Endothelial cell of umbilical vein (primary cell): Measurements from ENCODE around the gene HIVEP3. TPM values are rescaled to one million over a fixed set of nuclear protein-coding genes. Genes with fewer than 3 reads are reported as not detected.

Experiments
- BruUV-seq: library from RNA; stranded (reverse); fragments of 400-500 nt; replicated peaks from 2 replicates; lab custom pipeline; 2021; lab: Mats Ljungman, UMichigan
- CTCF ChIA-PET: fragments of 300-600, 350-600 bp; sonication (Branson Sonifier 250); formaldehyde crosslinking; loops from one replicate; lab custom pipeline; 2021; ENCODE audit warnings: antibody characterized with exemption, inconsistent platforms; lab: Charles Lee
- POLR2A ChIA-PET: fragments of 300-600, 350-600 bp; sonication (Branson Sonifier 250); formaldehyde crosslinking; loops from one replicate; lab custom pipeline; 2021; ENCODE audit warnings: antibody characterized with exemption, inconsistent platforms; lab: Charles Lee
- DNase-seq: peaks from one replicate; pipeline ENCODE4 v3.0.0-alpha.2; 2011; ENCODE audit warnings: low read depth, low spot score
- FAIRE-seq: peaks from 2 replicates; lab custom pipeline; 2011; peaks lifted over from hg19 to GRCh38; lab: Jason Lieb, UNC
- H2AFZ ChIP-seq: 2 replicates; pipeline ENCODE4 v1.6.0; 2012; ENCODE audit warnings: low read depth, low read length, control low read depth, inconsistent platforms
- H3K27ac ChIP-seq: 2 replicates; pipeline ENCODE4 v1.5.1; 2011; ENCODE audit warnings: low read depth, mild to moderate bottlenecking, control low read depth, low read length, moderate library complexity; ENCODE audit not compliant: insufficient read depth
- H3K27me3 ChIP-seq, 2 experiments: 2 replicates each; pipeline versions ENCODE4 v1.6.0 to v1.6.1; 2011; ENCODE audit warnings: low read length in 2 of 2, mixed read lengths in 1 of 2; ENCODE audit not compliant: control insufficient read depth in 2 of 2, insufficient read depth in 2 of 2
- H3K36me3 ChIP-seq, 2 experiments: 2 replicates in 1 of 2; 3 replicates in 1 of 2; pipeline ENCODE4 v1.5.1; 2011; ENCODE audit warnings: low read length in 2 of 2, mild to moderate bottlenecking in 1 of 2, moderate library complexity in 1 of 2; ENCODE audit not compliant: control insufficient read depth in 2 of 2, insufficient read depth in 2 of 2; ENCODE audit errors: extremely low read depth in 1 of 2
- H3K4me1 ChIP-seq: 3 replicates; pipeline ENCODE4 v1.5.1; 2011; ENCODE audit warnings: mild to moderate bottlenecking, low read length; ENCODE audit not compliant: control insufficient read depth, insufficient read depth; ENCODE audit errors: extremely low read depth
- H3K4me2 ChIP-seq: 2 replicates; pipeline ENCODE4 v1.6.1; 2011; ENCODE audit warnings: low read length, control low read depth, mixed read lengths; ENCODE audit not compliant: insufficient read depth
- H3K4me3 ChIP-seq, 3 experiments: fragments of 200-600 bp in 1 of 3; sonication (generic), shearing (Covaris generic) in 1 of 3; replicated peaks in 1 of 3; 2 replicates each; pipeline ENCODE4 v1.5.1; 2011 to 2016; ENCODE audit warnings: control low read depth in 3 of 3, low read length in 3 of 3, mild to moderate bottlenecking in 2 of 3, inconsistent platforms in 1 of 3, low read depth in 1 of 3, moderate library complexity in 1 of 3; ENCODE audit not compliant: insufficient read depth in 1 of 3
- H3K79me2 ChIP-seq: 2 replicates; pipeline ENCODE4 v1.6.0; 2012; ENCODE audit warnings: low read length, inconsistent platforms; ENCODE audit not compliant: control insufficient read depth, insufficient read depth
- H3K9ac ChIP-seq: replicated peaks from 2 replicates; pipeline ENCODE3; 2011; ENCODE audit warnings: low read length, control low read depth; ENCODE audit not compliant: insufficient read depth; ENCODE audit errors: extremely low read depth
- H3K9me1 ChIP-seq: replicated peaks from 3 replicates; pipeline ENCODE4 v1.6.0; 2011; ENCODE audit warnings: mild to moderate bottlenecking, low read length; ENCODE audit not compliant: control insufficient read depth, insufficient read depth; ENCODE audit errors: extremely low read depth
- H3K9me3 ChIP-seq: replicated peaks from 2 replicates; pipeline ENCODE4 v1.5.1; 2012; ENCODE audit warnings: low read length, inconsistent platforms; ENCODE audit not compliant: control insufficient read depth, insufficient read depth
- H4K20me1 ChIP-seq: replicated peaks from 2 replicates; pipeline ENCODE3; 2011; ENCODE audit warnings: mild to moderate bottlenecking, low read length; ENCODE audit not compliant: control insufficient read depth, insufficient read depth; ENCODE audit errors: extremely low read depth
- CTCF ChIP-seq, 2 donors: IDR thresholded peaks; 1 replicate in 1 of 2; 2 replicates in 1 of 2; pipeline ENCODE4 v1.5.1; 2011; ENCODE audit warnings: low read length in 2 of 2, mild to moderate bottlenecking in 2 of 2, moderate library complexity in 2 of 2, control low read depth in 1 of 2, inconsistent platforms in 1 of 2, low read depth in 1 of 2; ENCODE audit not compliant: insufficient read depth in 1 of 2; ENCODE audit errors: extremely low read depth in 1 of 2
- EZH2 ChIP-seq: IDR thresholded peaks from 2 replicates; pipeline ENCODE4 v1.6.1; 2012; ENCODE audit warnings: borderline replicate concordance, low read depth, mild to moderate bottlenecking, moderate library complexity, low read length, inconsistent platforms; ENCODE audit not compliant: severe bottlenecking
- FOS ChIP-seq: IDR thresholded peaks from 2 replicates; pipeline ENCODE4 v1.6.1; 2011; ENCODE audit warnings: mild to moderate bottlenecking, low read length, moderate library complexity, borderline replicate concordance; ENCODE audit not compliant: insufficient read depth
- GATA2 ChIP-seq: IDR thresholded peaks from 2 replicates; pipeline ENCODE4 v1.7.0; 2011; ENCODE audit warnings: low read depth, mild to moderate bottlenecking, moderate library complexity, mixed read lengths, low read length; ENCODE audit not compliant: insufficient read length, insufficient read depth
- JUN ChIP-seq: IDR thresholded peaks from 2 replicates; pipeline ENCODE4 v1.6.1; 2011; ENCODE audit warnings: borderline replicate concordance, low read depth; ENCODE audit not compliant: insufficient read length, insufficient read depth
- MYC ChIP-seq: IDR thresholded peaks from one replicate; pipeline ENCODE4 v1.6.1; 2011; ENCODE audit warnings: mild to moderate bottlenecking, low read depth, low read length
- POLR2A ChIP-seq: IDR thresholded peaks from 2 replicates; pipeline ENCODE4 v1.6.1; 2012; ENCODE audit warnings: low read depth, mild to moderate bottlenecking, control low read depth, low read length
- POLR2AphosphoS5 ChIP-seq: IDR thresholded peaks from 2 replicates; pipeline ENCODE4 v1.6.1; 2012; ENCODE audit warnings: low read depth, mild to moderate bottlenecking, control low read depth, low read length, moderate library complexity; ENCODE audit not compliant: insufficient read depth
- dilution Hi-C: fragments of 300-500 bp; cut with MboI; formaldehyde crosslinking; loops from one replicate; pipeline ENCODE4 v1.15.0; 2019; ENCODE audit warnings: low sequenced_read_pairs; ENCODE audit not compliant: extremely low pct_ligation_motif_present
- intact Hi-C: fragments of 100-400 bp; cut with micrococcal nuclease; formaldehyde crosslinking; loops from one replicate; pipeline ENCODE4 v1.10.0; 2022
- polyA plus RNA-seq, 4 experiments: library from polyadenylated mRNA; depleted of rRNA in 3 of 4; stranded (reverse) in 3 of 4; unstranded in 1 of 4; fragments of >200 nt; gene quantifications; 2 replicates each; pipeline versions ENCODE4 v1.2.1 to v1.2.3, GENCODE V29; 2011 to 2012; ENCODE audit warnings: missing spikeins in 1 of 4
- total RNA-seq: library from RNA; stranded (reverse); gene quantifications from 2 replicates; pipeline ENCODE4 v1.2.3, GENCODE V29; 2021
- TF ChIP-seq, protein P1 (sequence below): IDR thresholded peaks from 2 replicates; pipeline ENCODE4 v1.6.1; 2011; ENCODE audit not compliant: insufficient read depth, insufficient read length

HIVEP3 gene
- total and polyA plus RNA-seq, 2 donors (not counting 3 experiments of a cell fraction or from before 2014, with no cell fraction given) = 3.4 to 4.0 TPM

- DNase-seq (no peak), FAIRE-seq (no peak)
- H3K79me2 ChIP-seq = no peaks in the 10 kb centered on the region
- no peak overlapping the region for H3K4me2 ChIP-seq
- H3K9me3 ChIP-seq = no peaks in the 10 kb centered on the region
- H2AFZ ChIP-seq = no peak overlapping the region
- H4K20me1 ChIP-seq = no peaks in the 10 kb centered on the region
- dilution Hi-C loops = no loop called here
- H3K27me3 ChIP-seq = no peaks in the 10 kb centered on the region
- no peaks in the 10 kb centered on the region for H3K36me3 ChIP-seq
- no peaks in the 10 kb centered on the region for H3K9me1 ChIP-seq
- TF ChIP-seq EZH2 (no peak), POLR2AphosphoS5 (no peak), GATA2 (no peak), CTCF (IDR thresholded peaks at IDR 0.05; ENCODE audit: extremely low read depth in 1 of 2, insufficient read depth in 1 of 2, low read depth in 1 of 2, low read length in 2 of 2) (no peak), MYC (no peak), POLR2A (no peak), FOS (no peak), JUN (no peak)
- TF ChIP-seq, protein P1, sequence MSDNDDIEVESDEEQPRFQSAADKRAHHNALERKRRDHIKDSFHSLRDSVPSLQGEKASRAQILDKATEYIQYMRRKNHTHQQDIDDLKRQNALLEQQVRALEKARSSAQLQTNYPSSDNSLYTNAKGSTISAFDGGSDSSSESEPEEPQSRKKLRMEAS = no peak
- no TSS peak for BruUV-seq
- no peak overlapping the region for H3K9ac ChIP-seq
- POLR2A ChIA-PET = no interaction called here
- CTCF ChIA-PET = no interaction called here
- intact Hi-C loops = no loop called here
- H3K4me1 ChIP-seq = no peaks in the 10 kb centered on the region
- no peak overlapping the region for H3K4me3 ChIP-seq
- no peak overlapping the region for H3K27ac ChIP-seq
Observed at GRCh38 chr1:41534181-41535076, 384.3 kb downstream of the HIVEP3 start.
